DND-41 (cell line): ENCODE results near the gene CD55.

Source experiments
- ATAC-seq: fragments of 200-7000 bp; cut with Tn5 transposase; 3 replicates; pipeline ENCODE4 v1.9.1; 2021; ENCODE audit warnings: low read depth; ENCODE audit not compliant: insufficient read depth
- DNase-seq: peaks from one replicate; pipeline ENCODE4 v3.0.0-alpha.2; 2020
- H2AFZ ChIP-seq: 2 replicates; pipeline ENCODE4 v1.6.0; 2012; ENCODE audit warnings: low read depth, low read length
- H3K27ac ChIP-seq: 2 replicates; pipeline ENCODE4 v1.5.1; 2012; ENCODE audit warnings: low read length, inconsistent platforms
- H3K27me3 ChIP-seq: fragments of 200-600 bp; sonication (generic); 2 replicates; pipeline ENCODE4 v1.6.0; 2012; ENCODE audit warnings: low read length, mild to moderate bottlenecking, inconsistent platforms; ENCODE audit not compliant: insufficient read depth, poor library complexity
- H3K36me3 ChIP-seq: 2 replicates; pipeline ENCODE4 v1.5.1; 2012; ENCODE audit warnings: low read length, inconsistent platforms; ENCODE audit not compliant: insufficient read depth
- H3K4me1 ChIP-seq: 2 replicates; pipeline ENCODE4 v1.5.1; 2012; ENCODE audit warnings: mild to moderate bottlenecking, low read length; ENCODE audit not compliant: insufficient read depth
- H3K4me2 ChIP-seq: 2 replicates; pipeline ENCODE4 v1.6.0; 2012; ENCODE audit warnings: mild to moderate bottlenecking, moderate library complexity, low read length, inconsistent platforms; ENCODE audit not compliant: insufficient read depth
- H3K4me3 ChIP-seq, 2 experiments: fragments of 200-600 bp in 1 of 2; shearing (Covaris generic) in 1 of 2; 2 replicates each; pipeline ENCODE4 v1.5.1; 2012 to 2016; ENCODE audit warnings: inconsistent platforms in 2 of 2, low read length in 2 of 2, mild to moderate bottlenecking in 2 of 2, low read depth in 1 of 2, moderate library complexity in 1 of 2
- H3K79me2 ChIP-seq: 2 replicates; pipeline ENCODE4 v1.6.0; 2012; ENCODE audit warnings: low read length, inconsistent platforms; ENCODE audit not compliant: insufficient read depth
- H3K9ac ChIP-seq: 2 replicates; pipeline ENCODE4 v1.6.0; 2012; ENCODE audit warnings: low read depth, mild to moderate bottlenecking, inconsistent platforms, low read length, moderate library complexity
- H3K9me3 ChIP-seq: 2 replicates; pipeline ENCODE4 v1.5.1; 2012; ENCODE audit warnings: low read length, moderate library complexity, mild to moderate bottlenecking, inconsistent platforms; ENCODE audit not compliant: insufficient read depth, severe bottlenecking
- H4K20me1 ChIP-seq: 2 replicates; pipeline ENCODE4 v1.6.0; 2012; ENCODE audit warnings: low read length; ENCODE audit not compliant: insufficient read depth
- EZH2 ChIP-seq: IDR thresholded peaks from 3 replicates; pipeline ENCODE4 v1.6.1; 2012; ENCODE audit warnings: borderline replicate concordance, low read depth, mild to moderate bottlenecking, moderate library complexity, low read length, inconsistent platforms; ENCODE audit not compliant: severe bottlenecking
- TF ChIP-seq, protein P1 (sequence below): IDR thresholded peaks from 2 replicates; pipeline ENCODE4 v1.5.1; 2012; ENCODE audit warnings: borderline replicate concordance, low read length, moderate library complexity, mild to moderate bottlenecking; ENCODE audit not compliant: poor library complexity, severe bottlenecking; ENCODE audit errors: extremely low read depth

CD55 gene

DNA sequence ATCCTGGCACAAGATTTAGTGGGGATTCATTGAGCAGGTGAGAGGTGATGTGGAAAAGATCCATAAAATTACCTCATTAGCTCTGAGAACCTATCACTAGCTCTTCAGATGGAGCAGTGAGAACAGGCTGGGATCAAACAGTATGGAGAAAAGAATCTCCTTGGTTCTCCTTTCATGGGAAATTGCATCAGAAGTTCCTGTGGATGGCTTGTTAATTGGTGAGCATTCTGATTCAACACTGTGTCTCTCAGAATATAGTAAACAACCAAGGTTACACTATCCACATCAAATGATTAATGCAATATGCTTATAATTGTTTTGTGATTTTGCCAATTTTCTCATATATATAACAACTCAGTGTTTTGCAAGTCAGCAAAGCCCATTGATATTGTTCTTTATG, 8.3 kb upstream of the CD55 start:
- Histone ChIP-seq H4K20me1 (no peaks in the 10 kb centered on the region), H3K4me1 (peaks cover 6% of the 10 kb centered on the region; the same call in 1 of the 2 replicates), H3K36me3 (no peaks in the 10 kb centered on the region), H2AFZ (no peak overlapping the region), H3K27ac (no peak overlapping the region), H3K27me3 (peaks cover 5% of the 10 kb centered on the region), H3K79me2 (no peaks in the 10 kb centered on the region), H3K4me2 (no peak overlapping the region), H3K9ac (no peak overlapping the region), H3K9me3 (no peaks in the 10 kb centered on the region), H3K4me3 (no peak overlapping the region)
- DNase-seq (no peak), ATAC-seq (no peak)
- TF ChIP-seq EZH2 = no peak
- TF ChIP-seq, protein P1, sequence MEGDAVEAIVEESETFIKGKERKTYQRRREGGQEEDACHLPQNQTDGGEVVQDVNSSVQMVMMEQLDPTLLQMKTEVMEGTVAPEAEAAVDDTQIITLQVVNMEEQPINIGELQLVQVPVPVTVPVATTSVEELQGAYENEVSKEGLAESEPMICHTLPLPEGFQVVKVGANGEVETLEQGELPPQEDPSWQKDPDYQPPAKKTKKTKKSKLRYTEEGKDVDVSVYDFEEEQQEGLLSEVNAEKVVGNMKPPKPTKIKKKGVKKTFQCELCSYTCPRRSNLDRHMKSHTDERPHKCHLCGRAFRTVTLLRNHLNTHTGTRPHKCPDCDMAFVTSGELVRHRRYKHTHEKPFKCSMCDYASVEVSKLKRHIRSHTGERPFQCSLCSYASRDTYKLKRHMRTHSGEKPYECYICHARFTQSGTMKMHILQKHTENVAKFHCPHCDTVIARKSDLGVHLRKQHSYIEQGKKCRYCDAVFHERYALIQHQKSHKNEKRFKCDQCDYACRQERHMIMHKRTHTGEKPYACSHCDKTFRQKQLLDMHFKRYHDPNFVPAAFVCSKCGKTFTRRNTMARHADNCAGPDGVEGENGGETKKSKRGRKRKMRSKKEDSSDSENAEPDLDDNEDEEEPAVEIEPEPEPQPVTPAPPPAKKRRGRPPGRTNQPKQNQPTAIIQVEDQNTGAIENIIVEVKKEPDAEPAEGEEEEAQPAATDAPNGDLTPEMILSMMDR = no peak

DNA sequence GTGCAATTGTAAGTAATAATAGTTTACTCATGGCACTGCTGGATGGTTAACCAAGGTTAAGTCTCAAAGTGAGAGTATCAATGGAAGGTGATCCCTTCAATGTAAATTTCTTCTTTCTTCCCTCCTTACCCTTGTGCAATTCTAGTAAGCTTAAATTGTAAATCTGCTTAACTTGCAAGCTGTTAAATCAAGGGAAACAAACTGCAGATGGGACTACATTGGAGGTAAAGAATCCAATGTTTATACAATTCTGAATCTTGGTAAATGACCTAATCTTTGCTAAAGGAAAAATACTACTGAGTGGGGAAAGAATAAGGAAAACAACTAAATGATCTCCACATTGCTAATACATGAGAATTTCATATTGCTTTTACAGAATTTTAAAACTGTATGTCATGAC, 6.7 kb upstream of the CD55 start:
- Histone ChIP-seq H3K36me3 (no peaks in the 10 kb centered on the region), H3K9ac (no peak overlapping the region), H3K27ac (no peak overlapping the region), H3K4me1 (peaks cover 5% of the 10 kb centered on the region; the same call in 1 of the 2 replicates), H4K20me1 (no peaks in the 10 kb centered on the region), H3K79me2 (no peaks in the 10 kb centered on the region), H3K27me3 (peaks cover 9% of the 10 kb centered on the region), H2AFZ (no peak overlapping the region), H3K9me3 (no peaks in the 10 kb centered on the region), H3K4me2 (no peak overlapping the region), H3K4me3 (no peak overlapping the region)
- ATAC-seq (no peak), DNase-seq (no peak)
- TF ChIP-seq, protein P1 = no peak
- TF ChIP-seq EZH2 = no peak

- H3K27ac ChIP-seq = no peak overlapping the region
- no peaks in the 10 kb centered on the region for H3K9me3 ChIP-seq
- ATAC-seq (no peak), DNase-seq (no peak)
- no peaks in the 10 kb centered on the region for H3K79me2 ChIP-seq
- no peaks in the 10 kb centered on the region for H3K36me3 ChIP-seq
- H3K4me1 ChIP-seq = no peaks in the 10 kb centered on the region
- no peak overlapping the region for H2AFZ ChIP-seq
- H3K9ac ChIP-seq = no peak overlapping the region
- no peak overlapping the region for H3K4me2 ChIP-seq
- TF ChIP-seq, protein P1 = no peak
- no peak for TF ChIP-seq EZH2
- H3K4me3 ChIP-seq = no peak overlapping the region
- no peaks in the 10 kb centered on the region for H4K20me1 ChIP-seq
- H3K27me3 ChIP-seq = peaks cover 12% of the 10 kb centered on the region
Measured at GRCh38 chr1:207315435-207315834, 6.0 kb upstream of the CD55 start.

DNA sequence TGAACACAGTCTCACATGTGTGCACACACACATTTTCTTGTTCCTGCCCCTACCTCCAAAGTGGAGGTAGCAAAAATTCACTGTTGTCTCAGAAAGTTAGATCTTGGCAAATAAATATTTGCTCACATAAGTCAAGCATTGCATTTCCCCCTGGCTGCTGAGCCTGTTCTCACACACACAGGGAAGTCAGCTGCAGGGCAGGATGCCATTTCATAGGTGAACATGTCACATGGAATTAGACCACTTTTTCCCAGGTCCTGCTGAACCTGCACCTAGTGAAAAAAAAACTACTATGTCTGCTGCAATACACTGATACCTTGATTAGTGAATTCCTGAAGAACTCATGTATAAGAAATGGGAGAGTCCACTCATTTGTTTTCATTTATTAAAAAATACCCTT, 5.3 kb upstream of the CD55 start:
- no peak for TF ChIP-seq EZH2
- TF ChIP-seq, protein P1 = no peak
- Histone ChIP-seq H3K27me3 (peaks cover 17% of the 10 kb centered on the region), H3K27ac (no peak overlapping the region), H3K9me3 (no peaks in the 10 kb centered on the region), H4K20me1 (no peaks in the 10 kb centered on the region), H3K4me2 (no peak overlapping the region), H3K9ac (no peak overlapping the region), H3K79me2 (no peaks in the 10 kb centered on the region), H3K4me3 (no peak overlapping the region), H3K4me1 (peaks cover 5% of the 10 kb centered on the region), H2AFZ (no peak overlapping the region), H3K36me3 (no peaks in the 10 kb centered on the region)
- no peak for DNase-seq
- no peak for ATAC-seq
